Measurements from ENCODE around the gene TCHH. TPM values are rescaled to one million over a fixed set of nuclear protein-coding genes. Genes with fewer than 3 reads are reported as not detected.

Gene TCHH
- total and polyA plus RNA-seq, 2 donors (not counting 3 experiments of a cell fraction or from before 2014, with no cell fraction given), result not detected

- TF ChIP-seq POLR2A (IDR thresholded peaks at IDR 0.05; ENCODE audit: low read depth, low read length), result no peak
- TF ChIP-seq FOS (IDR thresholded peaks at IDR 0.05; ENCODE audit: borderline replicate concordance, insufficient read depth, low read length), result no peak
- no peak for TF ChIP-seq MAX (IDR thresholded peaks at IDR 0.05; ENCODE audit: insufficient read depth, insufficient read length)
- TF ChIP-seq EZH2 (IDR thresholded peaks at IDR 0.05; ENCODE audit: borderline replicate concordance, low read depth, low read length, severe bottlenecking), result no peak
- TF ChIP-seq CTCF (IDR thresholded peaks at IDR 0.05; ENCODE audit: extremely low read depth in 1 of 2, insufficient read depth in 1 of 2, low read depth in 1 of 2, low read length in 2 of 2), result no peak
- TF ChIP-seq GATA2 (IDR thresholded peaks at IDR 0.05; ENCODE audit: insufficient read depth, insufficient read length, low read depth, low read length), result no peak
- no peak for TF ChIP-seq MYC (IDR thresholded peaks at IDR 0.05; ENCODE audit: low read depth, low read length)
- TF ChIP-seq JUN (IDR thresholded peaks at IDR 0.05; ENCODE audit: borderline replicate concordance, insufficient read depth, insufficient read length, low read depth), result no peak
- Histone ChIP-seq H3K9ac (replicated peaks; ENCODE audit: extremely low read depth, insufficient read depth, low read length) (no peak overlapping the region), H3K4me1 (ENCODE audit: control insufficient read depth, extremely low read depth, insufficient read depth, low read length) (no peaks in the 10 kb centered on the region), H3K4me3 (replicated peaks in 1 of 3; ENCODE audit: insufficient read depth in 1 of 3, low read depth in 1 of 3, low read length in 3 of 3) (no peak overlapping the region), H3K79me2 (ENCODE audit: control insufficient read depth, insufficient read depth, low read length) (no peaks in the 10 kb centered on the region), H3K36me3 (ENCODE audit: control insufficient read depth in 2 of 2, extremely low read depth in 1 of 2, insufficient read depth in 2 of 2, low read length in 2 of 2) (no peaks in the 10 kb centered on the region), H3K9me3 (replicated peaks; ENCODE audit: control insufficient read depth, insufficient read depth, low read length) (no peaks in the 10 kb centered on the region), H3K9me1 (replicated peaks; ENCODE audit: control insufficient read depth, extremely low read depth, insufficient read depth, low read length) (no peaks in the 10 kb centered on the region), H3K4me2 (ENCODE audit: insufficient read depth, low read length) (no peak overlapping the region), H4K20me1 (replicated peaks; ENCODE audit: control insufficient read depth, extremely low read depth, insufficient read depth, low read length) (no peaks in the 10 kb centered on the region), H3K27ac (ENCODE audit: insufficient read depth, low read depth, low read length) (no peak overlapping the region), H2AFZ (ENCODE audit: low read depth, low read length) (no peak overlapping the region), H3K27me3 (ENCODE audit: control insufficient read depth in 2 of 2, insufficient read depth in 2 of 2, low read length in 2 of 2) (peaks cover 2 to 8% of the 10 kb centered on the region in 2 experiments)
- ChIA-PET POLR2A (no interaction called here), CTCF (no interaction called here)
- dilution Hi-C loops (cut with MboI; ENCODE audit: extremely low pct_ligation_motif_present, low sequenced_read_pairs), result no loop called here
- FAIRE-seq (no peak), DNase-seq (ENCODE audit: low read depth, low spot score) (no peak)
- intact Hi-C loops (cut with micrococcal nuclease), result no loop called here
- BruUV-seq (replicated peaks), result no TSS peak
Measured at GRCh38 chr1:152072311-152072710, 42.9 kb downstream of the TCHH start.
